HG02885 (cell line): ENCODE results near the gene TUBGCP6.
"Not testable (repeated sequence)": the region's sequence is repeated elsewhere in the genome, so short reads cannot be mapped to it uniquely, and the experiment has no call there.

Experiments used
- ATAC-seq: cut with Tn5 transposase; IDR thresholded peaks from one replicate; pipeline ENCODE4 v1.9.1; 2021; ENCODE audit warnings: mild to moderate bottlenecking; ENCODE audit not compliant: unreplicated experiment, poor library complexity

Gene TUBGCP6

GRCh38 chr22:50278956-50279619, 34.3 kb upstream of the TUBGCP6 start:
- ATAC-seq: no peak

DNA sequence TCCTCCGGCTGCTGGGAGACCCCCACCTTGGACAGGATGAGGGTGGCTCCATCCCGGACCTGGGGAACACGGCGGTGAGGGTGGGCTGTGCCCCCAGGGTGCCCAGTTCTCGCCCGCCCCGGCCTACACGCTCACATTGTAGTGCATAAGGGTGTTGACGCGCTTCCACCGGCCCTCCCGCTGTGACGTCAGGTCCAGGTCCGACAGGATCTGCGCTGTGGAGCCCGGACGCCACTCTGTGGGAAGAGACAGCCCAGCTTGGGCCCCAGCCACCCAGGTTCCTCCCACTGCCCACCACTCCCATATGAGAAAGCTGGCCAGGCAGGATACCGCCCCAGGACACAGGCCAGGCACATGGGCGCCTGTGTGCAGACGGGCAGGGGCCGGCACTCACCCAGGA, 33.6 kb upstream of the TUBGCP6 start:
- ATAC-seq: no peak

GRCh38 chr22:50277761-50278160, 32.9 kb upstream of the TUBGCP6 start:
- ATAC-seq: no peak

GRCh38 chr22:50276143-50276542, 31.3 kb upstream of the TUBGCP6 start:
- peak; percentile 76 for ATAC-seq

GRCh38 chr22:50275181-50276055, 30.6 kb upstream of the TUBGCP6 start:
- ATAC-seq: no peak

DNA sequence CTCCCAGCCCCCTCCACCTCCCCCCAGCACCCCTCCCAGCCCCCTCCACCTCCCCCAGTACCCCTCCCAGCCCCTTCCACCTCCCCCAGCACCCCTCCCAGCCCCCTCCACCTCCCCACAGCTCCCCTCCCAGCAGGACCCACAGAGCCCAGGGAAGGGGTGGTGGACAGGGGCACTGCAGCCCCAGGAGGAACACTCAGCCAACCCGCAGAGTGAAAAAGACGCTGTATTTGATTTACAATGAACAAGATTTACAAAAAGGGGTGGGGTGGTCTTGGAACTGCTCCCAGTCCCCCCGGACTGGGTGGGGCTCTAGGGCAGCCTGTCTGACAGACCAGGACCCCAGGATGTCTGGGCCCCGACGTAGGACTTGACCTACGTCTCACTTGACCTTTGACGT, 29.9 kb upstream of the TUBGCP6 start:
- ATAC-seq: no peak

- no peak for ATAC-seq
Observed at GRCh38 chr22:50274311-50274710, 29.5 kb upstream of the TUBGCP6 start.

- not testable (repeated sequence) for ATAC-seq
Observed at GRCh38 chr22:50273781-50274180, 29.0 kb upstream of the TUBGCP6 start.

DNA sequence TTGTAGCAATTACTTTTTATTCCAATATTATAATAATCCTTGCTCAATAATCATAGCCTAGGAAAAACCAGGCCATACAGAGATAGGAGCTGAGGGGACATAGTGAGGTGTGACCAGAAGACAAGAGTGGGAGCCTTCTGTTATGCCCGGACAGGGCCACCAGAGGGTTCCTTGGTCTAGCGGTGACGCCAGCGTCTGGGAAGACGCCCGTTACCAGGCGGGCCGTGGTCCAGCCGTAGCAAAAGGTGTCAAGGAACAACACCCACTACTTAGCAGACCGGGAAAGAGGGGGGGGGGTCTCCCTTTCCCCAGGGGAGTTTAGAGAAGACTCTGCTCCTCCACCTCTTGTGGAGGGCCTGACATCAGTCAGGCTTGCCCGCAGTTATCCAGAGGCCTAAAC, 28.5 kb upstream of the TUBGCP6 start:
- ATAC-seq: not testable (repeated sequence)

- ATAC-seq: no peak
Observed at GRCh38 chr22:50272044-50272802, 27.4 kb upstream of the TUBGCP6 start.

- no peak for ATAC-seq
Observed at GRCh38 chr22:50271519-50271970, 26.7 kb upstream of the TUBGCP6 start.

GRCh38 chr22:50270666-50271394, 26.0 kb upstream of the TUBGCP6 start:
- no peak for ATAC-seq

- ATAC-seq: peak; percentile 45
Observed at GRCh38 chr22:50269970-50270665, 25.3 kb upstream of the TUBGCP6 start, which contains the start of gene MAPK11. Gene MAPK11 (minus strand): TSS chr22:50270380. CDS start chr22:50270292, 88 bp downstream.

DNA sequence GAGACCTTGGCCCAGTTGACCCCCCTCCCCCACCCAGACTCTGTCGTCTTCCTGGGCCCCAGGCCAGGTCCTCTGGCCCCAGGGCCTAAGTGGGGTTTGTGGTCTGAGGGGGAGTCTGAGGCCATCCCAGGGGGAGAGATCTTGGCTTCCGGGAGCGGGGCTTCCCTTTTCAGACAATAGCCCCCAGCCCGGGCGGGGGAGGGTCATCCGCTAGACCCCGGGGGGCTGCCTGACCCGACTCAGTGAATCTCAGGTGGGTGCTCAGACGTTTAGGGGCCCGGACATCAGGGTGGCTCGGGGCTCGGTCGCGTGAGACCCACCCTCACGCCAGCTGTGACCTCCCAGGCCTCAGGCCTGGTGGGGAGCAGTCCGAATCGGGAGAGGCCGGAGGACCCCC, 24.7 kb upstream of the TUBGCP6 start:
- ATAC-seq: no peak

DNA sequence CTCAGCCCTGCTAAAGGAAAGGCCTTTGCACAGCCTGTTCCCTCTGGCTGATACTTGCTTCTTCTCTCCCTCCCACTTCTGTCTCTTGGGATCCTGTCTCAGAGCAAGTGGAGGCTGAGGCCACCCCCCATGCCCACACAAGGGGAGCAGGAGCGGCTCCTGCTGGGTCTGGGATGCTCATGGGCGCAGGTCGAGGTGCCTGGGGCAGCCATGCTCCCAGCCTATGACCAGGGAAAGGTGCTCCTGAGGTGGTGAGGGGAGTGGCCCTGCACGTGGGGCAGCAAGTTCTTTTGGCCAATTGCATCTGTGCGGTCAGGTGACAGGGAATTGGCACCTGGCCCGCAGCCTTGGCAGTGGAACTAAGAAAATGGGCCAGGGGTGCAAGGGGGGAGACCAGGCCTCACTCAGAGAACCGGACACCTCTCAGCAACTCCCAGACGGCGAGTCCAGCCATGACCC, 23.9 kb upstream of the TUBGCP6 start:
- ATAC-seq: no peak

DNA sequence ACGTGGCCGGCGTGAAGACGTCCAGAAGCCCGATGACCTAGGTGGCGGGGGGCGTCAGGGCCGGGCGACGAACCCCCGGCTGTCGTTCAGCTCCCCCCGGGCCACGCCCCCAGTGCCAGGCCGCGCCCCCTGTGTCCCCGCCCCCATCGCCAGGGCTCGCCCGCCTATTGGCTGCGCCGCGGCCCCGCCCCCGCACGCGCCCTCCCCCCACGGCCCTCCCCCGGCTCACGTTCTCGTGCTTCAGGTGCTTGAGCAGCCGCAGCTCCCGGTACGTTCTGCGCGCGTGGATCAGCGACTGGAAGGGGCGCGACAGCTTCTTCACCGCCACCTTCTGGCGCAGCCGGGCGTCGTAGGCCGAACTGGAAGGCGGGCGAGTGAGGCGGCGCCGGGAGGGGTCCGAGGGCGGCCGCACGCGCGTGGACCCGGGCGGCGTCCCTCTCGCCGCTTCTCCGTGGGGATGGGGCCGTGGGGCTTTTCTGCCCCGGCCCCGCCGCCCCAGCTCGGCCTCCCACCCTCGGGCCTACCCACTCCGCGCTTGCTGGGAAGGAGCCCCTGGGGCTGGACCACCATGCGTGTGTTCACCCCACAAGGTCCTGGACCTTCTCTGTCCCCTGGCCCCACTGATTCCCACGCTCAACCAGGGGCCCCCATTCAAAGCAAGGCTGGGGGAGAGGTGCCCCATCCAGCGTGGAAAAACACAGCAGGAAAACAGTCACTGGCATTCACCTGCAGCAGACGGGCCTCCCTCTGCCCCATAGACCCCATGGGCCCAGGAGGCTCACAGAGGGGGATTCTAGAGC, 23.0 kb upstream of the TUBGCP6 start:
- no peak for ATAC-seq

- no peak for ATAC-seq
Observed at GRCh38 chr22:50266994-50267393, 22.2 kb upstream of the TUBGCP6 start.

DNA sequence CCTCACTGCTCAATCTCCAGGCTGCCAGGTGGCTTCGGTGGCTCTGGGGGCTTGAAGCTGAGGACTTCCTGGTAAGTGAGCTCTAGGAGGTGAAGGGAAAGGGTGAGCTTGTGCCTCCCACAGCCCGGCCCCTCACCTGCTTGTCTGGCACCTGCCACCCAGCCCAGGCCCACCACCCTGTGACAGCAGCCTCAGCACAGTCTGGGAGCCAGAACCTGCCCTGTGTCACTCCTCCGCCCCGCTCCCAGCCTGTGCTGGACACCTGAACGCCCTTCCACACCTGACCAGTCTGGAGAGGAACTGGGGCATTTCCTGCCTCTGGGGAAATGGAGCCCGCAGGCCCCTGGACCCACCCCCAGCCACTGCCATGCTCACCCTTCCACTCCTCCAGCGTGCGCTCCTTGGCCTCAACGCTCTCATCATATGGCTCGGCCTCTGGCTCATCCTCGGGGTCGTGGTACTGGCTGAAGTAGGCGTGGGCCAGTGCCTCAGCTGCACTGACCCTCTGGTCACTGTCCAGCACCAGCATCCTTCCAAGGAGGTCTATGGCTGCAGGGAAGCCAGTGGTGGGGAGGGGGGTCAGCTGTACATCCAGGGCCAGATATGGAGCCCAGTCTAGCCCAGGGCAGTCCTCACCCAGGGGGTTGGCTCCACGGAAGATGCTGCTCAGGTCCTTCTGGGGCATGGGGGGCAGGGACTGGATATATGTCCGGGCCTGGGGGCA, 20.3 kb upstream of the TUBGCP6 start:
- no peak for ATAC-seq
